ENCODE data around the gene MORN2.

DNA sequence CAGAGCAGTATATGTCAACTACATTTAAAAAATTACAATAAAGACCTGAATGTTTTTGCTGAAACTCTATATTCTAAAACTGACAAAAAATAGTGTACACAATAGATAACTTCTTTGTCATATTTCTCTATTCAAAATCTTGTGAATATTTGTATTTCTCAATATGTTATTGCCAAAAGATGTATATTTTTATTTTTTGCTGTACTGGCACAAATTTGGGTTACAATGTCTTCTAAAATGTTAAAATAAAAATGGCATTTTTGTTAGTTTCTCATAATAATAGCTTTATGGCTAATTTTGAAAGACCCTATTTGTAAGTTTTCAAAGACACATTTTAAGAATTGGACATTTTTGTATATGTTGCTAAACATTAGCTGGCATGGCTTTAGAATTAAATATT lies 13.3 kb downstream of the MORN2 start:
- TF ChIP-seq, protein P1, sequence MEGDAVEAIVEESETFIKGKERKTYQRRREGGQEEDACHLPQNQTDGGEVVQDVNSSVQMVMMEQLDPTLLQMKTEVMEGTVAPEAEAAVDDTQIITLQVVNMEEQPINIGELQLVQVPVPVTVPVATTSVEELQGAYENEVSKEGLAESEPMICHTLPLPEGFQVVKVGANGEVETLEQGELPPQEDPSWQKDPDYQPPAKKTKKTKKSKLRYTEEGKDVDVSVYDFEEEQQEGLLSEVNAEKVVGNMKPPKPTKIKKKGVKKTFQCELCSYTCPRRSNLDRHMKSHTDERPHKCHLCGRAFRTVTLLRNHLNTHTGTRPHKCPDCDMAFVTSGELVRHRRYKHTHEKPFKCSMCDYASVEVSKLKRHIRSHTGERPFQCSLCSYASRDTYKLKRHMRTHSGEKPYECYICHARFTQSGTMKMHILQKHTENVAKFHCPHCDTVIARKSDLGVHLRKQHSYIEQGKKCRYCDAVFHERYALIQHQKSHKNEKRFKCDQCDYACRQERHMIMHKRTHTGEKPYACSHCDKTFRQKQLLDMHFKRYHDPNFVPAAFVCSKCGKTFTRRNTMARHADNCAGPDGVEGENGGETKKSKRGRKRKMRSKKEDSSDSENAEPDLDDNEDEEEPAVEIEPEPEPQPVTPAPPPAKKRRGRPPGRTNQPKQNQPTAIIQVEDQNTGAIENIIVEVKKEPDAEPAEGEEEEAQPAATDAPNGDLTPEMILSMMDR (conservative IDR thresholded peaks at IDR 0.05; ENCODE audit: low read length) = no peak
- TF ChIP-seq EZH2phosphoT487 (IDR thresholded peaks at IDR 0.05; ENCODE audit: borderline replicate concordance, low read depth, low read length) = no peak

Data from OCI-LY7 (cell line).